Prostate gland (tissue), 2 donors: Measurements from ENCODE around the gene SP6. TPM values are rescaled to one million over a fixed set of nuclear protein-coding genes. Genes with fewer than 3 reads are reported as not detected.

ENCODE experiments used
- DNase-seq: peaks from one replicate; pipeline ENCODE4 v3.0.0-alpha.2; 2019; ENCODE audit warnings: low spot score
- H3K27ac ChIP-seq, 2 donors: fragments of 200-600 bp; sonication (generic); 2 replicates each; pipeline ENCODE4 v1.5.1; 2017 to 2019
- H3K27me3 ChIP-seq: fragments of 200-600 bp; sonication (generic); replicated peaks from 2 replicates; pipeline ENCODE4 v1.5.1; 2019; ENCODE audit not compliant: insufficient read depth
- H3K36me3 ChIP-seq, 2 donors: fragments of 200-600 bp; sonication (generic); 1 replicate in 1 of 2; 2 replicates in 1 of 2; pipeline versions ENCODE4 v1.5.1 to v1.8.1; 2017 to 2019
- H3K4me1 ChIP-seq: fragments of 200-600 bp; sonication (generic); replicated peaks from 2 replicates; pipeline ENCODE4 v1.5.1; 2019
- H3K4me3 ChIP-seq, 2 donors: fragments of 200-600 bp; sonication (generic); 2 replicates each; pipeline ENCODE4 v1.5.1; 2017 to 2019
- H3K9me3 ChIP-seq: fragments of 200-600 bp; sonication (generic); 2 replicates; pipeline ENCODE4 v1.5.1; 2017
- POLR2A ChIP-seq: fragments of 450-650 bp; IDR thresholded peaks from one replicate; pipeline ENCODE4 v1.6.1; 2016; ENCODE audit warnings: antibody characterized with exemption, mild to moderate bottlenecking
- POLR2AphosphoS5 ChIP-seq: sonication (generic); formaldehyde crosslinking; IDR thresholded peaks from one replicate; pipeline ENCODE4 v1.6.1; 2017; ENCODE audit warnings: antibody characterized with exemption
- WGBS: methylation state at CpG from one replicate; pipeline ENCODE4 v1.1.5; 2018; 5-methylcytosine and 5-hydroxymethylcytosine counted together
- intact Hi-C: fragments of 100-400 bp; cut with DNase I; formaldehyde crosslinking; loops from one replicate; pipeline ENCODE4 v1.14.2; 2022
- total RNA-seq, 2 donors: library from RNA; depleted of rRNA; stranded (reverse); fragments of >200 nt; gene quantifications; one replicate each; pipeline ENCODE4 v1.1.0, GENCODE V29; 2016
- TF ChIP-seq, protein P1 (sequence below), 4 experiments: fragments of 200-600 bp in 2 of 4; fragments of 450-650 bp in 2 of 4; sonication (generic) in 2 of 4; IDR thresholded peaks; 1 replicate in 3 of 4; 2 replicates in 1 of 4; pipeline ENCODE4 v1.5.1; 2016 to 2019; ENCODE audit warnings: antibody characterized with exemption in 4 of 4, mild to moderate bottlenecking in 2 of 4, moderate library complexity in 2 of 4

The SP6 gene
- total RNA-seq, 2 donors from 2014 or later = 1.4 to 3.1 TPM

DNA sequence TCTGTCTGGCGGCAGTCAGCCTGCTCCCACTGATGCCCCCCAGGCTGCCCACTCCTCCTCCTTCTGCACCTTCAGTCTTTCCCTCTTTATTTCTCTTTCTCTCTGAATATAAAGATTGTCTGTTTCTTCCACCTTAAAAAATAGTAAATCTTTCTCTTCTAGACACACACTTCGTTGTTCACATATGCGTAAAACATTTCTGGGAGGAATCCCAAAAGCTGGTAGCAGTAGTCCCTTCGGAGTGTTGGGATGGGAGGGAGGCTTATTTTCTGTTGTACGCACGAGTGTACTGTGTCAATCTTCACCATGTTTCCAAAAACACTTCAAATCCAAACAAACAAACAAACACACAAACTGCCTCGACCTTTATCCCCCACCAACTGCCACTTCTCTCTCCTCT, 39.3 kb downstream of the SP6 start:
- no peaks in the 10 kb centered on the region for H3K9me3 ChIP-seq
- intact Hi-C loops = no loop called here
- no peaks in the 10 kb centered on the region for H3K27me3 ChIP-seq
- no peak for DNase-seq
- H3K36me3 ChIP-seq = peaks cover 0 to 9% of the 10 kb centered on the region in 2 donors
- H3K4me1 ChIP-seq = no peaks in the 10 kb centered on the region
- no peak for TF ChIP-seq POLR2A
- TF ChIP-seq POLR2AphosphoS5 = no peak
- TF ChIP-seq, protein P1, sequence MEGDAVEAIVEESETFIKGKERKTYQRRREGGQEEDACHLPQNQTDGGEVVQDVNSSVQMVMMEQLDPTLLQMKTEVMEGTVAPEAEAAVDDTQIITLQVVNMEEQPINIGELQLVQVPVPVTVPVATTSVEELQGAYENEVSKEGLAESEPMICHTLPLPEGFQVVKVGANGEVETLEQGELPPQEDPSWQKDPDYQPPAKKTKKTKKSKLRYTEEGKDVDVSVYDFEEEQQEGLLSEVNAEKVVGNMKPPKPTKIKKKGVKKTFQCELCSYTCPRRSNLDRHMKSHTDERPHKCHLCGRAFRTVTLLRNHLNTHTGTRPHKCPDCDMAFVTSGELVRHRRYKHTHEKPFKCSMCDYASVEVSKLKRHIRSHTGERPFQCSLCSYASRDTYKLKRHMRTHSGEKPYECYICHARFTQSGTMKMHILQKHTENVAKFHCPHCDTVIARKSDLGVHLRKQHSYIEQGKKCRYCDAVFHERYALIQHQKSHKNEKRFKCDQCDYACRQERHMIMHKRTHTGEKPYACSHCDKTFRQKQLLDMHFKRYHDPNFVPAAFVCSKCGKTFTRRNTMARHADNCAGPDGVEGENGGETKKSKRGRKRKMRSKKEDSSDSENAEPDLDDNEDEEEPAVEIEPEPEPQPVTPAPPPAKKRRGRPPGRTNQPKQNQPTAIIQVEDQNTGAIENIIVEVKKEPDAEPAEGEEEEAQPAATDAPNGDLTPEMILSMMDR (IDR thresholded peaks at IDR 0.05) = no peak
- H3K4me3 ChIP-seq = no peak overlapping the region
- no peak overlapping the region for H3K27ac ChIP-seq
- 55% methylated on average over 7 of the region's 7 CpGs for WGBS

- WGBS = 76% methylated on average over 9 of the region's 9 CpGs
- H3K9me3 ChIP-seq = no peaks in the 10 kb centered on the region
- H3K4me3 ChIP-seq = no peak overlapping the region
- TF ChIP-seq, protein P1 (IDR thresholded peaks at IDR 0.05) = no peak
- no peak for TF ChIP-seq POLR2A
- TF ChIP-seq POLR2AphosphoS5 = no peak
- no peak for DNase-seq
- no peaks in the 10 kb centered on the region for H3K27me3 ChIP-seq
- H3K4me1 ChIP-seq = no peaks in the 10 kb centered on the region
- peak overlapping the region in 1 of 2 donors; percentile 5 for H3K27ac ChIP-seq
- H3K36me3 ChIP-seq = peaks cover 0 to 9% of the 10 kb centered on the region in 2 donors
- intact Hi-C loops = no loop called here
These were observed 39.9 kb downstream of the SP6 start for GRCh38 chr17:47810901-47811635.

GRCh38 chr17:47810200-47810821, 40.7 kb downstream of the SP6 start:
- no peak for DNase-seq
- Histone ChIP-seq H3K9me3 (no peaks in the 10 kb centered on the region), H3K27me3 (no peaks in the 10 kb centered on the region), H3K36me3 (peaks cover 0 to 5% of the 10 kb centered on the region in 2 donors), H3K4me3 (no peak overlapping the region), H3K4me1 (no peaks in the 10 kb centered on the region), H3K27ac (peak overlapping the region in 1 of 2 donors; percentile 5)
- TF ChIP-seq POLR2AphosphoS5 = no peak
- TF ChIP-seq, protein P1 (IDR thresholded peaks at IDR 0.05) = no peak
- TF ChIP-seq POLR2A = no peak
- 55% methylated on average over 10 of the region's 10 CpGs for WGBS
- intact Hi-C loops = no loop called here

GRCh38 chr17:47808830-47809480, 42.0 kb downstream of the SP6 start:
- no peak overlapping the region for H3K27ac ChIP-seq
- H3K4me1 ChIP-seq = no peaks in the 10 kb centered on the region
- intact Hi-C loops = loop anchor here (10.0 kb wide), 1 partner anchor 114 kb away; the partner anchor contains the start of gene TBKBP1
- H3K27me3 ChIP-seq = no peaks in the 10 kb centered on the region
- no peak for TF ChIP-seq POLR2AphosphoS5
- TF ChIP-seq, protein P1 (IDR thresholded peaks at IDR 0.05) = no peak
- TF ChIP-seq POLR2A = no peak
- no peaks in the 10 kb centered on the region for H3K36me3 ChIP-seq
- no peaks in the 10 kb centered on the region for H3K9me3 ChIP-seq
- DNase-seq = no peak
- H3K4me3 ChIP-seq = no peak overlapping the region
- 95% methylated on average over 22 of the region's 22 CpGs for WGBS
